Activated CD4-positive, alpha-beta T cell treated with anti-CD3 and anti-CD28 coated beads for 24 hours (primary cell): ENCODE data around the gene BBC3.

Source experiments
- DNase-seq, 2 donors: peaks; one replicate each; pipeline ENCODE4 v3.0.0-alpha.2; 2020; ENCODE audit warnings: low read depth in 2 of 2

Gene BBC3

DNA sequence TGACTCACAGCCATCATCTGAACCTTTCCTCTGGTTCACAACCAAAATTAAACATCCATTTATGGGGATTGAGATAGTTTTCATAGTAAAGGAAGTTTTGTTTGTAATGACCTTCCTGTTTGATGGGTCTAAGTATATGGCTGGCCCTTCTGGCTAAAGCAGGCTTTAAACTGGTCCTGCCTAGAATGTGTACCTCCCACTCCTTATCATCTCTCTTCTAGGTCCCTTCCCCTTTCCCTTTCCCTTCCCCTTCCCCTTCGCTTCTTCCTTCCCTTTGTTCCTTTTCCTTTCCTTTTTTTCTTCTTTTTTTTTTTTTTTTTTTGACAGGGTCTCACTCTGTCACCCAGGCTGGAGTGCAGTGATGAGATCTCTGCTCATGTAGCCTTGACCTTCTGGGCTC is 35.6 kb downstream of the BBC3 start:
- DNase-seq = no peak

DNA sequence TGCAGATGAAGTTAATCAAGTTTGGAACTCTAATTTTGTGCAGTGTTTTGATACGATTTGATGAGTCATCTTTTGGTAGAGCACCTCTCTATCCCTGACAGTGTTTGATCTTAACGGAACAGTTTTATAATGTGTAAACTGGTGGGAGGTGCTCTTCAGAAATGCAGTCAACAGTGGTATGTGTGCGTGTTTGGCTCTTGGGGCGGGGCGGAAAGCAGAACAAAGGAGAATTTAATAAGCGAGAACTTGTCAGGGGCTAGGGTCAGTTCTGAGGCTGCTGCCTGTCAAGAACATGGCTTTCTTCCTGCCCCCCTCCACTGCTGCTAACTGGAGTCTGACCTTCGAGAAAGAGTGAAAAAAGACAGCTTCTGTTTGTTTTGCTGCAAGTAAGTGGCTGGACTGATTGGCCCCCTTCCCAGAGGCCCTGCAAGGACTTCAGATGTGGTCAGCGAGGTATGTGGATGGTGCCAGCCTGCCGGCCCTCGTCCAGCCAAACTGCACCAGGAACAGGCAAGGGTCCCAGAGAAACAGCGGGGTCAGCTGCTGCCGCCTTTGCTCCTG is 40.8 kb downstream of the BBC3 start:
- DNase-seq = peak; percentile 41 to 49

GRCh38 chr19:47188507-47189033 is 42.4 kb downstream of the BBC3 start:
- no peak for DNase-seq

DNA sequence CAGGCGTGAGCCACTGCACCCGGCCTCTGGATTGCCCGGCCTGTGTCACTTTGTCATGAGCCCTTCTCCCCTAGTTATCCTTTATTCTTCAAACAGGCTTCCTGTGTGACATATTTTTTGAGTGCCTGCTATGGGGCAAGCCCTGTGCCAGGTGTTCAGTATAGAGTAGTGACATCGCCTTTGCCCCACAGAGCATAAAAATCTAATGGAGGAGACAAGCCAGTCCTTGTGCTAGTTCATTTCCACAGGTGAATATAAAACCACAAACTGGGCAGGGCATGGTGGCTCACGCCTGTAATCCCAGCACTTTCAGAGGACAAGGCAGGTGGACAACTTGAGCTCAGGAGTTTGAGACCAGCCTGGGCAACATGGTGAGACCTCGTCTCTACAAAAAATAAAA is 43.2 kb downstream of the BBC3 start:
- DNase-seq = no peak

GRCh38 chr19:47187335-47187655 is 43.7 kb downstream of the BBC3 start:
- DNase-seq = no peak

DNA sequence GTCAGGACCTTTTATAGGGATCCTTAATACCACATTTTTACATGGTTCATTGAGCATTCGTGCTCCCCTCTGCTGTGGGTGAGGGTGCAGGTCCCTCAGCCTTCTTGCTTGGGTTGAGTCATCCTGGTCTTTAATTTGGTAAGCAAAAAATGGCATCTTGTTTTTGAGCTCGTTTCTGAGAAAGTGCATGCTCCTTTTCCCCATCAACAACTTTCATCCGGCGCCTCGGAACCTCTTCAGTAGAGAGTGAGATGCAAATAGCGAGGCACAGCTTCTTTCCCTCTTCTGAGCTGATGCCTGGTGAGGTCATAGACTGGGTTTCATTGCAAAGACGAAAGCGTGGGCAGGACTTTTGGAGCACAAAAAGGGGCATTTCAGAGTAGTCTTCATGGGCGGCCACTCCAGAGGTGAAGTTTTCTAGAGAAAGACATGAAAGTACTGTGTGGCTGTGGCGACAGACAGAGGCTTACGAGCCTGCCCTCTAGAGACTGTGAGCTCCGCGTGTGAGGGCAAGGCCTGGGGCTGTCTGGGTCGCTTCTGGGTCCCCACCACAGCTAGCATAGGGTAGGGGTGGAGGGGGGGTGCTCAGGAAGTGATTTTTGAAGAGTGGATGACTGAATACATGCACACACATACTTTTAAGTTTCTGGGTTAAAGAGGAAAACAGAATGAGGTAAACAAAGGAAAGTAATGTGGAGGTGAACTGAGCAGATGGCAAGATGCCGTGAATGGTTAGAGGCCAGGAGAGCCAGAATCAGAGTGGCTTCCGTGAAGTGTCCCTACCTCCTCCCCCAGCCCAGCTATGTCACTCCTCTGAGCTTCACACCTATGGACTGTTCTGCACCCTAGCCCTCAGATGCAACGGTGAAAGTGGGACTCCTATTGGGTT is 44.3 kb downstream of the BBC3 start:
- DNase-seq = peak; percentile 56 to 78

GRCh38 chr19:47183601-47184000 is 47.4 kb downstream of the BBC3 start:
- DNase-seq = no peak

- DNase-seq = no peak
These were observed 51.2 kb downstream of the BBC3 start for GRCh38 chr19:47179653-47180310.

DNA sequence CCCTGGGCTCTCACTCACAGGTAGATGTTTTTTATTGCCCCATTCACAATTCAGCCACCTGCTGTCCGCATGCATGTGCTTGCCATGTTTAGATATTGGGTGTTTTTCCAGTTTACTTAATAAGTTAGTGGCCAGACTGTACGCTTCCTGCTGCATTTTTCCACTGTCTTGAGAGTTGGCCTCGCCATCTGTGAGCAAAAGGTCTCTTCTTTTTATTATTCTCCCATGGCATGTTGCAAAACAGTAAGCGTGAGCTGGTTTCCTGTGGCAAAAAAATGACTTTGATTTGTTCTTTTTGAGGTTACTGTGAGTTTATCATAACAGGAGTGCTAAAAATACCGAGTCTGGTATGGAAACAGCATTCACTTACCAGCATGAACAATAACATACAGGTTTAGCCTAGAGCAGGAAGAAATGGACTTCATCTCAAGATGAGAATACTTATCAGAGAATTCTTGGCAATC is 54.3 kb downstream of the BBC3 start:
- no peak for DNase-seq

GRCh38 chr19:47176071-47176626 is 54.9 kb downstream of the BBC3 start:
- DNase-seq = no peak

- DNase-seq = no peak
These were observed 58.1 kb downstream of the BBC3 start for GRCh38 chr19:47172666-47173455.
